HG02840 (cell line): ENCODE data around the gene ERGIC3.
"Not testable (repeated sequence)": the region's sequence is repeated elsewhere in the genome, so short reads cannot be mapped to it uniquely, and the experiment has no call there.

Source experiments
- ATAC-seq: cut with Tn5 transposase; IDR thresholded peaks from one replicate; pipeline ENCODE4 v1.9.1; 2021; ENCODE audit warnings: mild to moderate bottlenecking, moderate library complexity, moderate number of reproducible peaks; ENCODE audit not compliant: unreplicated experiment, low FRiP score

ERGIC3 gene

DNA sequence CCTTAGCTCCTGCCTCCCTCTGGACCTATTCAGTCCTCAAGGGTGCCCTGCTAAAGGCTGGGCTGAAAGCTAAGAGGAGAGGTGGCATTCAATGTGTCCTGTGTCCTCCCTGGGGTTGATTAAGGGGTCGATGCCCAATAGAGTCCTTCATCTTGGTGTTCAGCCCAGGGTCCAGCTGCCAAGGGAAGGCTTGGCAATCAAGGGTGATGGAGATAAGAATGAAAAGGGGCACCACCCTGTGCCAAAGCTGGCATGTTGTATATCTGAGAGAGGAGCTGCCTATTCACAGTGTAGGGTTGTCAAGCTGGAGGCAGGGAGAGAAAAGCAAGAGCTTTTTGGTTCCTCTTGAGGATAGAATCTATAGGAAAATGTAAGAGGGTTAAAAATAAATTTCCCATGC, 24.8 kb upstream of the ERGIC3 start:
- ATAC-seq = no peak

- ATAC-seq = not testable (repeated sequence)
Measured at GRCh38 chr20:35517767-35518166, 24.1 kb upstream of the ERGIC3 start.

DNA sequence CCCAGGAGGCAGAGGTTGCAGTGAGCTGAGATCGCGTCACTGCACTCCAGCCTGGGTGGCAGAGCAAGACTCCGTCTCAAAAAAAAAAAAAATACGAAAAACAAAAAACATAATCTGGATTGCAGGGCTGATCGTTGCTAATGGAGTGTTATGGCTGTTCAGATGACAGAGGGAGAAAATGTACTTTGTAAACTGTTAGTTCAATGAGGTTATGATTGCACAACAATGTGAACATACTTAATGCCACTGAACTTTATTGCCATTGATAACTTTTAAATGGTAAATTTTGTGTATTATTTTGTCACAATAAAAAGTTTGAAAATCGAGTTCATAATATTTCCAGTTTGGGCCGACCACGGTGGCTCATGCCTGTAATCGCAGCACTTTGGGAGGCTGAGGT, 22.9 kb upstream of the ERGIC3 start:
- no peak for ATAC-seq

DNA sequence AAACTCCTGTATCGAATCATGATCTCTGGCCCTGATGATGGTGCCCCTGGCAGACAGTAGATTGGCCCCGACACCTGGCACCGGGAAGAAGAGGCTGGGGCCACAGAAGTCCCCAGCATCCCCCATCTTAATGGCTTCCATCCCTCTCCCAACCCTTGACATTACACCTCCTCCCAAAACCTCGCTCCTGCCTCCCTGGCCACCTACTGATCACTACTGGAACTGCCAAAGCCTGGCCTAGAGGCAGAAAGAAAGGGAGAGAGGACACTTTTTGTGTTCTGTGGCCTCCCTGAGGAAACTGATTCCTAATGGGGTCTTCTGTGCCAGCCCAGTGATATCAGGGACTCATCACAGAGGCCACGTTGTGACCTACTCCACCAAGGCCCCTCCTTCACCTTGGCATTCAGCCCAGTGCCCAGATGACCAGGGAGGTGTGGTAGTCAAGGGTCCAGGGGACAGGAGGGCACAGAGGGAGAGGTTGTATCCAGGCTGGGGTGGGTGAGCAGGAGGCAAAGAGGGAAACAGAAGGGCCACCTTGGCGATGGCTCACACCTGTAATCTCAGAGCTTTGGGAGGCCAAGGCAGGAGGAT, 18.5 kb upstream of the ERGIC3 start:
- ATAC-seq = no peak

DNA sequence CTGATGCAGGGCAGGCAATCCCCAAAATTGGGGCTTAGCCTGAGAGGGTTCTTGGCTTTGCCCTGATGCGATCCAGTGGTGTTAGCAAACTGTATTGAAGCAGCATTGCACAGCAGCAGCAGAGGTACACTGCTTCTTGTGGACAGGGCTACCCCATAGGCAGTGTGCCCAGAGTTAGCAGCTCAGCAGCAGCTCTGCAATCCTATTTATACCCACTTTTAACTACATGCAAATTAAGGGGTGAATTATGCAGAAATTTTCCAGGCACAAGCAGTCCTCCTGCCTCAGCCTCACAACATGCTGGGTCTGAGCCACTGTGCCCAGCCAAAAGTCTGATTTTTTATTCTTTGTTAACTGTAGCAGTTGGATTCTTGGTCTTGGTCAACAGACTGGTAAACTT, 16.2 kb upstream of the ERGIC3 start:
- ATAC-seq = no peak

- no peak for ATAC-seq
Measured at GRCh38 chr20:35527122-35527769, 14.6 kb upstream of the ERGIC3 start.

GRCh38 chr20:35529552-35529951, 12.3 kb upstream of the ERGIC3 start, which contains the start of gene C20orf173:
TSS of gene C20orf173 (minus strand) at chr20:35529652. CDS start at chr20:35529373, 279 bp downstream.
- ATAC-seq = no peak

- ATAC-seq = no peak
Measured at GRCh38 chr20:35539756-35540212, 2.1 kb upstream of the ERGIC3 start.

DNA sequence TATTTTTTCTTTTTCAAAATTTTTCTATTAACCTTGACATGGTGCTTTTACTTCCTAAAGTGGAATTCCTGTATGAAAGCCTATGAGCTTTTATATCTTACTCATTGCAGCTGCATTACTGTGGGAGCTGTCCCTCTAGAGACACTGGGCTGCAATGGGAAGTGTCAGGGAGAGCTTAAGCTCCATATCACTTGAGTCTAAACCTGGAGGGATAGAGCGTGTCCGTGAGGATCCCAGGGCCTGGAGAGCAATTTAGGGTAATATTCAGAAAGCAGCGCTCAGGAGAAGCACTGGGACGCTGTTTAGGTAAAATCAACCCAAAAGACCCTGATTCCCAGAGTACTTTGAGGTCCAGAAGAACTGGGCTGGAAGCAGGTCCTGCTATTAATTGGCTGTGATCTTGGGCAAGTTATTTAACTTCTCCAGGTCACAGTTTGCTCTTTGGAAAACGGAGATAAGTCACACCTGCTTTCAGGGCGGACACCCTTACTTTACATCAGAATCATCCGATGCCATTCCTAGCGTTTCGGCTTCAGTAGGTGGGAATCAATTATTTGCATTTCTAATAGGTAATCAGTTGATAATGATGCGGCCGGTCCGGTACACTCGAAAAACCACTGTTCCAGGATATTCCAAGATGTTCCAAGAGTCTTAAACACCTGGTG, 628 bp upstream of the ERGIC3 start:
- ATAC-seq = no peak

- no peak for ATAC-seq
Measured at GRCh38 chr20:35542990-35543389, 1.1 kb downstream of the ERGIC3 start.

DNA sequence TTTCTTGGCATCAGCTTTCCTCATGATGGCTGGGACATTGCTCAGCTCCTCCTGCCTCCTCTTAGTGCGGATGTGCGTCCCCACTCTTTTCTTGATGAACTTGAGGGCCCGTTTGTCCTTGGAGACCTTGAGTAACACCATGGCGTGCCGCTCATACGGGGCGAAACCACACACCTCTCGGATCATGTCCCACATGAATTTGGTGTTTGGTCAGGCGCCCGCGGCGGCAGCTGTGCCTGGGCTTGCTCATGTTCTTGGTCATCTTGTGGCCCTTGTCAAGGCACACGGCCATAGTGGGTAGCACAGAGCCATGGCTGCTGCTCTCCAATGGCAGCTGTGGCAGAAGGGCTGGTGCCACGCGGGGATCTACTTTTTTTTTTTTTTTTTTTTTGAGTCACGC, 2.6 kb downstream of the ERGIC3 start:
- ATAC-seq = no peak

- ATAC-seq = not testable (repeated sequence)
Measured at GRCh38 chr20:35544941-35545340, 3.1 kb downstream of the ERGIC3 start.

DNA sequence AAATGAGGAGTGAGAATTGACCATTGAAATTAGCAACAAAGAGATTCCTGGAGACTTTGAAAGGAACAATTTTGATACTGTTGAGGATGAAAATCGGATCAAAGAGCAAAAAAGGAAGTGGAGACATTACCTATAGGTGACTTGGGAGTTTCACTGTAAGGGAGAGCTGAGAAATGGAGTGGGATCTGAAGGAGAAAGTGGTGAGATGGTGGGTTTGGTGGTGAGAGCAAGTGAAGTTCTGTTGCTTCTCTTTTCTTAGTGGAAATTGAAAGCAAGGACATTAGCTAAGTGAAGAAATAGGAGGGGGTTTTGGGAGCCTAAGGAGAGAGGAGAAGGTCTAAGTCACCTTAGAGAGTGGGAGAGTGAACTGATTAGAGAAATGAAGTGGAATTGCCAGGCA, 4.2 kb downstream of the ERGIC3 start:
- ATAC-seq = no peak

DNA sequence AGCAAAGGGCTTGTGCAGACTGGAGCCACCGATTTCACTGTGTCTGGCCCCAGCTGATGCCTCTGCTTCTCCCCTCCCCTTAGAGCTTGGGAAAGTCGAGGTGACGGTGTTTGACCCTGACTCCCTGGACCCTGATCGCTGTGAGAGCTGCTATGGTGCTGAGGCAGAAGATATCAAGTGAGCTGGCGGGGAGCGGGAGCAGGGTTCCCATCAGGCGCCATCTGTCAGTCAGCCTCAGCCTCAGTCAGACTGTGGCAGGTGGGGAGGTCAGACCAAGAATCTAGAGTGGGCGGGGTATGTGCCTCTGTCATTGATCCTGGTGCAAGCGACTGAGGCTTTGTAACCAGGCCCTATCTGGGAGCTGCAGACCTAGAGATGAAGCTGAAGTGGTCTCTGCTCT, 5.5 kb downstream of the ERGIC3 start:
- no peak for ATAC-seq

GRCh38 chr20:35551503-35551902, 9.6 kb downstream of the ERGIC3 start:
- no peak for ATAC-seq

- ATAC-seq = no peak
Measured at GRCh38 chr20:35552914-35553313, 11.0 kb downstream of the ERGIC3 start.

GRCh38 chr20:35555461-35555860, 13.6 kb downstream of the ERGIC3 start:
- ATAC-seq = not testable (repeated sequence)

DNA sequence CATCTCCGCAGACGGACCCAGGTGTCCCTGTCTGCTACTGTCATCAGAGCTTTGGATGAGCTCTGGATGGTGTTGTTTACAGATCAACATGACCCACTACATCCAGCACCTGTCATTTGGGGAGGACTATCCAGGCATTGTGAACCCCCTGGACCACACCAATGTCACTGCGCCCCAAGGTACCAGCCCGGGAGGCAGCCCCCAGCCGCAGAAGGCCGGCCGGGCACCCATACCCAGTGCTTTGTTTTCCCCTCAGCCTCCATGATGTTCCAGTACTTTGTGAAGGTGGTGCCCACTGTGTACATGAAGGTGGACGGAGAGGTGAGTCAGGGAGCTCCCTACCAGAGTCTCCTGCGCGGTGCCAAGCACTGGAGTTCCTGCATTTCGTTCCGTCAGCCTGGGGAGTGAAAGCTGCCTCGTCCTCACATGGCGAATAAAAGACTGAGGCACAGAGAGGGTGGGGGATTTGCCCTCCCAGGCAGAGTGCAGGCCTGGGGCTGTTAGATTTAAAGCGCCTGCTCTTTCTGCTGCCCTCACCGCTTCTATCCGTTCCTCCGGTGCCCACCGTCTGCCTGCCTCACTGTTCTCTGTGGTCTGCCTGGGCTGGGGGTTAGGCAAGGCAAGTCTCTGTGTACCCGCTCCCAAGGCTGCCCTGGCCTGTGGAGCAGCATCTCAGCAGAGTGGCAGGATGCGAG, 14.2 kb downstream of the ERGIC3 start:
- no peak for ATAC-seq

- no peak for ATAC-seq
Measured at GRCh38 chr20:35556871-35557270, 15.0 kb downstream of the ERGIC3 start.

- no peak for ATAC-seq
Measured at GRCh38 chr20:35558451-35558850, 16.6 kb downstream of the ERGIC3 start.

DNA sequence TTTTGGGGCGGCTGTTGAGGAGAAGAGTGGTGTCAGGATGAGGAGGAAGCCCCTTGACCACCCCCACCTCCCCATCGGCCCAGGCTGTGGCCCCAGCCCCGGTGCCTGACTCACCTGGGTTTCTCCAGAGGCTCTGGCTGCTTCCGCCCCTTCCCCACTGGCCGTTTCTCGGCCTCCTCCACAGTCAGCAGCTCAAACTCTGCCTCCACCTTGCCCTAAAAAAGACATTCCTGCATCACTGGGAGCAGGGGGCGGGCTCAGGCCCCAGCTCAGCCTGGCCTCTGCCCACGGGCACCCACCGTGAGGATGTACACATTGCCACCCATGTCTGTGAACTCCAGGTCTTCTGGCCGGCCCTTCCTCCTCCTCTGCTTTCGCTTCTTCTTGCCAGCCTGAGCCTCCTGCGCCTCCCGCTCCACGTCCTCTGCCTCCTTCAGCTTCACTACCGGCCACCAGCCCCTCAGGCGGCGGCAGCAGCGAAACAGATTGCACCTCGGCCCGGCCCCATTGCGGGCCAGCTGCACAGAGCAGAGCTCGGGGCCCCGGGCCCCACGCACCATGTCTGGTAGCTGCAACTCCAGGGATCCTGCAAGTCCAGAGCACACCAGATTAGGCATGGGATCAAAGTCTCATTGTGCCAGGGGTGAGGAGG, 17.3 kb downstream of the ERGIC3 start:
- ATAC-seq = no peak
